D721Med (cell line): Measurements from ENCODE around the gene RNF20.

Experiments used
- DNase-seq: peaks from one replicate; pipeline ENCODE4 v3.0.0; 2011; ENCODE audit warnings: low spot score; ENCODE audit not compliant: insufficient read length
- FAIRE-seq: peaks from 2 replicates; lab custom pipeline; 2011; peaks lifted over from hg19 to GRCh38; lab: Jason Lieb, UNC
- CTCF ChIP-seq: IDR thresholded peaks from 2 replicates; pipeline ENCODE4 v1.5.1; 2012; ENCODE audit warnings: mild to moderate bottlenecking, control low read depth; ENCODE audit not compliant: insufficient read depth; ENCODE audit errors: missing control alignments

RNF20 gene

GRCh38 chr9:101601904-101602765, 68.5 kb downstream of the RNF20 start:
- DNase-seq (peak; percentile 27), FAIRE-seq (peak; percentile 94)
- TF ChIP-seq CTCF, result peak; percentile 70

- no peak for TF ChIP-seq CTCF
- FAIRE-seq (no peak), DNase-seq (no peak)
Measured at GRCh38 chr9:101604296-101604695, 70.6 kb downstream of the RNF20 start.

- TF ChIP-seq CTCF, result no peak
- DNase-seq (no peak), FAIRE-seq (no peak)
Measured at GRCh38 chr9:101605547-101605946, 71.9 kb downstream of the RNF20 start.
